Nucleus accumbens (tissue), 56 donors: ENCODE data around the gene HPN.
A peak's percentile ranks its signal among the peaks of the same experiment; 100 is the strongest.
"Not testable (repeated sequence)": the region's sequence is repeated elsewhere in the genome, so short reads cannot be mapped to it uniquely, and the experiment has no call there.

Source experiments
- DNase-seq, 56 donors: peaks; one replicate each; lab custom pipeline; 2025; lab: John Stamatoyannopoulos, UW

The HPN gene

DNA sequence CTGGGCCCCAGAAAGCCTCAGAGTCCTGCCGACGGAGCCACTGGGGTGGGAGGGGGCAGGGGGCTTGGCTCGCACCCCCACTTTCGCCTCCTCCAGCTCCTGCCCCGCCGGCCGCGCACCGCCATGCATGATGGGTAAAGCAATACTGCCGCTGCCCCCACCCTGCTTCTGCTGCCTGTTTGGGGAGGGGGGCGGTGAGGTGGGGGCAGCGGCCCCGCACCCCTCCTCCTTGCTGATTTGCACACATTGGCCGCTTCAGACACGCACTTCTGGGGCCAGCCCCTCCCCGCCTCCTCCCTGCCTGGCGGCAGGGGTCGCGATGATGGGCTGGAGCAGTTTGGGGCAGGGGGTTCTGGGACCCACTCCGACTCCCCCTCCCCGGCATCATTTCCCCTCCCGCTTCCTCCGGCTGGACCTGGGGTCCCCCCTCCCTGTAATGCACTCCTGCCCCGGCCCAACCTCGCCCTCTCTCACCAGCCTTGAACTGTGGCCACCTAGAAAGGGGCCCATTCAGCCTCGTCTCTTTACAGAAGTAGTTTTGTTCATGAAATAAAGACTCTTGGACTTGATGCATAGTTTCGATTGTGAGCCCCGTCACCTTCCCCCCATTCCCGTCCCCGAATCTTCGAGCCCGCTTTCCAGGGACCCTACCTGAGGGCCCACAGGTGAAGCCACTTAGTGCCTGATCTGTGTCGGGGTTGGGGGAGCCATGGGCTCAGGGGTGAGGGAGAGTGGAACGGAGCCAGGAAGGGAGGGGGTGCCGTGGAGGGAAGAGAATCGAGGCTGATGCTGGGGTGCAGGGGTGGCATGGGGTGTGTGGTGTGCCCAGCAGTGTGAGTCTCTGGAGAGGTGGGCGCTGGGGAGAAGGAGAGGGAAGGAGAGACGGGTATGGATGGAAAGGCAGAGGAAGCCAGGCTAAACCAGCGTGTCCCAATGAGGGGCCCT is 1.4 kb upstream of the HPN start:
- DNase-seq: no peak

DNA sequence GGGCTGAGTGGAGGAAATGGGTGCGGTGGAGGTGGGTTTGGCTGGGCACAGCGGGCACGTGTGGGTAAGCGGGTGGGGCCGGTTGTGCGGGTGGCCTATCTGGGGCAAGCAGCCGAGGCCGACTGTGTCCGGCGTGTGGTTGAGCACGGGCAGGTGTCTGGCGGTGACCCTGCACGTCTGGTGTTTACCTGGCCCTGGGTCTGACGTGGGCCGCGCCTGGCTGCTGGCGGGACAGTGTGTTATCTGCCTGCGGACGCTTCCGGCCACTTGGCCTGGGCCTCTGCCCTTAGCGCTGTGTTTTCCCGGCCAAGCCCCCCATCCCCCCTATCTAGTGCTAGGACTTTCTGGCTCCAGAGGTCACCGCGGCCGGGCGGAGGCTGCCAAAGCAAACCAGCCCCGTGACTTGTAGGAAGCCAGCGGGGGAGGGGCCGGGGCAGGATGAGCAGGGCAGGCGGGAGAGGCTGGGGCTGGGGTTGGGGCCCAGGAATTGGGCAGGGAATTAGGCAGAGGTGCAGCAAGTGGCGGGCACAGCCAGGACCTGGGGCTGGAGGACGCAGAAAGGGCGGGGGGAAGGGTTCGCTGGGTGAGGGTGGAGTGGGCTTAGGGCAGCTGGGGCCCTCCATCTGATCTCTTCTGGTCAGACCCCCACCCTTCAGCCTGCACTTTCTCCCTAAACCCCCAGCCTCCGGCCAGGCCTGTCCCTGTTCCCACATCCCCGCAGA is 534 bp upstream of the HPN start:
- peak in 43 of 56 donors; percentile 4 to 83 (median 44) for DNase-seq

DNA sequence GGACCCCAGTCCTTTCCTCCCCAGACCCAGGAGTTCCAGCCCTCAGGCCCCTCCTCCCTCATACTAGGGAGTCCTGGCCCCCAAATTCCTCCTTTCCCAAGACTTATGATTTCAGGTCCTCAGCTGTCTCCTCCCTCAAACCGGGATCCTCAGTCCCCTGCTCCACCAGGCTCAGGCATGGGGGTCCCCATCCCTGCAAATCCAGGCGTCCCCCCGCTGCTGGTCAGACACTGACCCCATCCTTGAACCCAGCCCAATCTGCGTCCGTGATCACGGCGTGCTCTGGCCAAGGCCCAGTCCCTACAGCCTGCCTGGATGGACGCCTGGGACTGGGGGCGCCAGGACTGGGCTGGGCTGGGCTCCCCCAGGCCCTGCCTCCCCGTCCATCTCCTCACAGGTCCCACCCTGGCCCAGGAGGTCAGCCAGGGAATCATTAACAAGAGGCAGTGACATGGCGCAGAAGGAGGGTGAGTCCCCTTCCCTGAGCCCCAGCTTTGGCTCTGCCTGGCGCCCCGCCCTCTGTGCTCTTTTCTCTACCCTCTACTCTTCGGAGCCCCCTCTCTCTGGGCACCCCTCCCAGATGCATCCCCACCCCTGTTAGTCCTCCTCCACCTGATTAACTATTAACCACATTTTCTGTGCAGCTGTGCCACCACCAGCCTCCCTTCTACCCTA is 672 bp downstream of the HPN start:
- DNase-seq: no peak

DNA sequence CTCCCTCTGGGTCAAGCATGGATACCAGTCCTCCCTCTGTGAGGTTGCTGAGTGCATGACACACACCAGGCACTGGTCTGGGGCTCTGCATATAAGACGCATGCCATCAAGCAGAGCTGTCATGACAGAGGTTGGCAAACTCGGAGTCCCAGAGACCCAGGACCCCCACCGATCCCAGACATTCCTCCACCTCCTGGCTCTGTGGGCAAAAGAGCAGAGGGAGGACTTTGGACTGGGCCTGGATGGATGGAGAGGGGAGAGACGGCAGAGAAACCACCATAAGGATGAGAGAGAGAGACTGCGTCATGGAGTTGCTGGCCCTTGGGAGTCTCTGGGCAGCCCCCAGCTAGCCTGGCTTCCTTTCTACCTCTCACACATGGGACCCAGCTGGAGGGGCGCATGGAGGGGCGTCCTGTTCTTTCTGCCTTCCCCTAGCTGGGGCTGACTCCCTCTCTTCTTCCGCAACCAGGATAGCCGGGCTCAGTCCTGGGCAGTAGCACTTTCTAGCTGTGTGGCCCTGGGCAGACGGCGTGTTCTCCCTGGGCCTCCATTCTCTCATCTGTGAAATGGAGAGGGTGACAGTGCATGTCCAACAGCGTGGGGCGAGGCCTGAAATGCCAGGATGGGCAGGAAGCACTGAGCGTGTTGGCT is 1.6 kb downstream of the HPN start:
- no peak for DNase-seq

DNA sequence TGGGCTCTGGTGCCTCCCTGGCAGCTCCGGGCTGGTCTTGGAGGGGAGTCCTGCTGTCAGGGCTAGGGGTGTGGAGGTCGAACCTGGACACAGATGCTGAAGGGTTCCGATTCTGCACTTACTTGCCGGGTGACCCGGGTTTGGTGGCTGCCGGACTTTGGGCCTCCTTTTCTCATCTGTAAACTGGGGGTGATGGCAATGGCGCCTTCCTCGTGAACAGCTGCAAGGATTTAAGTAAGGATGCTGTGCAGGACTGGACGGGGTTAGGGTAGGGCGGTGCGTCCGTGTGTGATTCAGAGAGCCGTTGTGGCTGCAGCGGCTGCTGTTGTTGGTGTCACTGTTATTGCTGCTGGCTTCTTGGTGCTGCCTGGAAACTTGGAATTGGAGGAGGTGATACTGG is 2.4 kb downstream of the HPN start:
- no peak for DNase-seq

DNA sequence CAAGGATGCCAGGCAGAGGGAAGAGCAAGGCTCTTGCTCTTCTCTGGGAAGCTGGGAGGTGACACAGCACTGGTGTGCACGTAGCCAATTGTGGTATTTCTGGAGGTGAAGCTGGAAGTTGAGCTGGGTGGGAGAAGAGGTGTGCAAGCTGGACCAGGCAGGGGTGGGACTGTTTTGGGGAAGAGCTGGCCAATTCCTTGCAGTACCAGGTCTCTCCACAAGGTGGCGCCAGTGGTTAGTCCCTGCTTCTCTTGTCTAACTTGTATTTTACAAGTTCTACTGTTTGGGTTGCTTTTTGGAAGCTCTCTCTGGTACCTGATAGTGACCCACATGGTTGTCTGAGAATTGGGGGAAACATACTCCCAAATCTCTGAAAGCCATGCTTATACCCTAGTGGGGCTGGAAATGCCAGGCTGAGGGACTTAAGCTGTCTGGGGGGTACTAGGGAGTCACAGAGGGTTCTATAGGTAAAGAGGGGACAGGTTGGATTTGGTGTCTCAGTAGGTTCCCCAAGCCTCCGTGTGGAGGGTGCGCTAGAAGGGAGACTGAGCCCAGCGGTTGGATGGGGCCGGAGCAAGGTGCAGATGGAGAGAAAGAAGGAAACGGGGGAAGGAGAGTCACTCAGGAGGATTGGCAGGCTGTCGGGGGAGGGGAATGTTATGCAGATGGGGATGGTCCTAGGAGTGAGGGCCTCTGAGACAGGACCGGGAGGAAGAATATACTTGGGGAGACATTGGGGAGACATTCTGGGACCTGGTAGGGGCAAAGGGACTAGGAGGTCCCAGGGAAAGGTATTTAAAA is 3.0 kb downstream of the HPN start:
- peak in 48 of 56 donors; percentile 8 to 82 (median 56) for DNase-seq

DNA sequence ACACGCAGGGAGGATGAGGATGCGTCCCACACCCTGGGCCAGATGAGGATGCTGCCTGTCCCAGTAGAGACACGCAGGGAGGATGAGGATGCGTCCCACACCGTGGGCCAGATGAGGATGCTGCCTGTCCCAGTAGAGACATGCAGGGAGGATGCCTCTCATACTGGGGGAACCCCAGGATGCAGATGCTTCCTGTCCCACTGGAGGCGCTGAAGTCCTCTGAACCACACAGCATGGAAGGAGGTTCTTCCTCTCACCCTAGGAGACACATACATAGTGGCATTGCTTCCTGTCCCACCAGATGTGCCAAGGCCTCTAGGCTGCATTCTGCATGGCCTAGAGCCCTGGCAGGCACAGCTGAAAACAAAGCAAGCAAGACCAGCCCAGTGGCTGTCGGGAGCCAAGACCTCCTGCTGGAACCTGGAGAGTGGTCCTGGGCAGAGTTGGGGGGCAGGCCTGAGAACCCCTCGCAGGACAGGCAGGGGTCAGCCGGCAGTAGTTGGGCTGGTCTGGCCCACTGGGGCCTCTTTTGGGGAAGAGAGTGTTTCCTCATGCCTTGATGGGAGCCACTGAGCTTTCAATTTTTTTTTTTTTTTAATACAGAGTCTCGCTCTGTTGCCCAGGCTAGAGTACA is 4.3 kb downstream of the HPN start:
- DNase-seq: peak in 27 of 56 donors; percentile 6 to 59 (median 30)

DNA sequence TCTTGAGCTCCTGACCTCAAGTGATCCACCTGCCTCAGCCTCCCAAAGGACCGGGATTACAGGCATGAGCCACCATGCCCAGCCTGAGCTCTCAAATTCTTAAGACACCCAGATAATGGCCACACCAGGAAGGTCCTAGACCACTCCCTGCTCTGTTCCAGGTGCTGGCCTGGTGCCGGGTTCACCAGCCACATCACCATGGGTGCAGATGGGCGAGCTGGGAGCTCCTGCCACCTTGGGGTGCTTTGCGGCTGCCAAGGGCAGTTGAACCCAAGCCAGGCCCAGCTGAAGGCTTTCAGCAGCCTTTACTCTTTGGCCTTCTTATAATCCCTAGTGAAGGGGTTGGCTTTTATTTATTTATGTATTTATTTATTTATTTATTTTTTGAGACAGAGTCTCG is 4.9 kb downstream of the HPN start:
- DNase-seq: no peak

DNA sequence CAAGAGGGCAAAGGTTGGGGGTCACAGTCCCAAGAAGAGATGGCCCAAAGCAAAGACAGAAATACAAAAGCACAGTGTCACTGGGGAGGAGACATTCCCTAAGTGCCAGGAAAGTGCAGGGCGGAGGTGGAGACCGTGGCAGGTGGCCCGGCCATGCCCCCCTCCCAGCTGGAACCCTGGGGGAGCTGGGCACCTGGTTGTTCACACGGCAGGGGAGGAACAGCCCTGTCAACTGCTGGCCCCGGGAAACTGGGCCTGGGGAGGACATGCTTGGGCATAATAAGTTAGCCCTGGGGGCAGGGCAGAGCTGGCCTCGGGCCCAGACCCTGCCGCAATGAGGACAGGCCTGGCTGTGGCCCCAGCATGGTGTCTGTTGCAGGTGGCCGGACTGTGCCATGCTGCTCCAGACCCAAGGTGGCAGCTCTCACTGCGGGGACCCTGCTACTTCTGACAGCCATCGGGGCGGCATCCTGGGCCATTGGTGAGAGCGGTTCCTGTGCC is 7.4 kb downstream of the HPN start:
- DNase-seq: peak in 52 of 56 donors; percentile 34 to 88 (median 68)

DNA sequence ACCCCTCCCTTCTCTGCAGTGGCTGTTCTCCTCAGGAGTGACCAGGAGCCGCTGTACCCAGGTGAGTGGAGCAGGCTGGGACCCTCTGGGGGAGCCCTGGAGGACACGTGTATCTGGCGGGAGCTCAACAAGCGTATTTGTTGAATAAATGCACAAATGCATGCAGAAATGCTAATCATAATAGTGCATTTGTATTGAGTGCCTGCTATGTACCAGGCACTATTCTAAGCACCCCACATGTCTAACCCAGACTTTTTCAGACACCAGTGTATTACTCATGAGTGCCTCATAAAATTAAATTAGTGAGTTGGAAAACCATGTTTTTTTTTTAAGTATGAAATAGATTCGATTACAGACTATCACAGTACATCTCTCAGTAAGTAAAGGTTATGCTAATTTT is 7.9 kb downstream of the HPN start:
- peak in 1 of 56 donors; percentile 51 for DNase-seq

DNA sequence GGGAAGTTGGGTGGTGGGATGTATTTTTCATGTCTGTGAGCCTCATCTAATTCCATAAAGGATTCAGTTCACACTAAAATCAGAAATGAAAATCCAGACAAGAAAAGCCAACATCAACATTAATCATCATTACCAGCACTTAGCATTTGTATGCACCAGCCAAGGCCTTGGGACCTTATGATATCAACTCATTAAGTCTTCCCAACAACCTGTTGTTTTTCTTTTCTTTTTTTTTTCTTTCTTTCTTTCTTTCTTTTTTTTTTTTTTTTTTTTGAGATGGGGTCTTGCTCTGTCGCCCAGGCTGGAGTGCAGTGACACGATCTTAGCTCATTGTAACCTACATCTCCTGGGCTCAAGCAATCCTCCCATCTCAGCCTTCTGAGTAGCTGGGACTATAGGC is 9.1 kb downstream of the HPN start:
- not testable (repeated sequence) for DNase-seq

DNA sequence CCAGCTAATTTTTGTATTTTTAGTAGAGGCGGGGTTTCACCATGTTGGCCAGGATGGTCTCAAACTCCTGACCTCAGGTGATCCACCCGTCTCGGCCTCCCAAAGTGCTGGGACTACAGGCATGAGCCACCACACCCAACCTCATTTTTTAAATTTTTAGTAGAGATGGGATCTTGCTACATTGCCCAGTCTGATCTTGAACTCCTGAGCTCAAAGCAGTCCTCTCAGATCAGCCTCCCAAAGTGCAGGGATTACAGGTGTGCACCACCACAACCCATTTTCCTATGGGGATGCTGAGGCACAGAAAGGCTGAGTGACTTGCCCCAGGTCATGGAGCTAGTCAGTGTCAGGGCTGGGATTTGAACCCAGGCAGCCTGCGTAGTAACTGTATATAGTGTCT is 9.7 kb downstream of the HPN start:
- not testable (repeated sequence) for DNase-seq

DNA sequence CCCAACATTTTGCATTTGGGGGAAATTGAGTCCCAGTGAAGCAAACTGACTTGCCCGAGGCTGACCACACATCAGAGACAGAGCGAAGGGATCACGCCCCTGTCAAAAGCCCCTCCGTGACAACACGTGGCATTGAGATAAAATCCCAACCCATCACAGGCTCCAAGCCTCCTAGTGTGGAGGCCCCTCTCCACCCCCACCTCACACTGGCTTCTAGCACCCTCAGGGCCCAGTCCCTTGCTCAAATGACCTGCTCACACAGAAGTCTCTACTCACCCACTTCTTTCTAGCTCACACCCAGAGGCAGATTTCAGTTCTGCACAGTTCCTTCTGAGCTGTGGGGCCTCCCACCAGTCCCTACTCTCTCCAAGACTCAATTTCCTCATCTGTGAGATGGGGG is 10.3 kb downstream of the HPN start:
- DNase-seq: no peak

DNA sequence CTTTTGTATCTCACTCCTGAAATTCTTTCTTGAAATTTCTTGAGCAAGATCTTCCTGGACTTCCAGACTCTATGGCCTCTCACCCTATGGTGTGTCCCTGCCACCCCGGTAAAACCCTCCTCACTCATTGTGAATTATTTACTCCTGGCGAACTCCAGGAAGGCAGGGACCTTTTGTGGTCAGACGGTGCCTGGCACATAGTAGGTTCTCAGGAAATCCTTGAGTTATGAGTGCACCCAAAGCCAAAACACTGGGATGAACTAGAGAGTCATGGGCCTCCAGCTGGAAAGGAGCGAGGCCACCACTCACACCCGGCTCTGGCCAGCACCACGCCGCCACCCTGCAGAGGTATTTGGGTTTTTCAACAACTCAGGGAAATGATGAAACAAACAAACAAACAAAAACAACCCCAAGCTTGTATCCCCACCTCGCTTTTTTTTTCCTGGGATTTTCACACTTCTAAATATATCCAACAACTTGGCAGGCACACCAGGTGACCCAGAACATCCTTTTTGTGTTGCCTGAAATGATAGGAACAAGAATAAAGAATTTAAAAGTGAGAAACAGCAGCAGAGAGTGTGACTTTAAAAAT is 11.2 kb downstream of the HPN start:
- DNase-seq: no peak

DNA sequence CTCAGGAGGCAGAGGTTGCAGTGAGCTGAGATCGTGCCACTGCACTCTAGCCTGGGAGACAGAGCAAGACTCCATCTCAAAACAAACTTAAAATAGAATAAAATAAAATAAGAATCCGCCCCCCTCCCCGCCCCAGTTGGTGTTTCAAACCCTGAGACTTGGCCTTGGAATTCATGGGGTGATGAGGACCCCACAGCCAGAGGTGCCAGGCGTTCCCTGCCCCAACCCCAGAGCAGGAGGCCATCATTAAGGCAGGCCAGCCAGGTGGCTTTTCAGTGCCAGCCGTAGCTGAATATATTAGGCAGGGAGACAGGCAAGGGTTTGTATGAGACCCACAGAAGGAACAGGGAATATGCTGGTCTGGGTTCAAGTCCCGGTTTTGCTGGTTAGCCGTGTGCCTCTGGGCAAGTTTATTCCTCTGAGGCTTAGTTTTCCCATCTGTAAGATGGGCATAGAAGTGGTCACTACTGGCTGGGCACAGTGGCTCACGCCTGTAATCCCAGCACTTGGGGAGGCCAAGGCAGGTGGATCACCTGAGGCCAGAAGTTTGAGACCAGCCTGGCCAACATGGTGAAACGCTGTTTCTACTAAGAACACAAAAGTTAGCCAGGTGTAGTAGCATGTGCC is 12.3 kb downstream of the HPN start:
- no peak for DNase-seq

DNA sequence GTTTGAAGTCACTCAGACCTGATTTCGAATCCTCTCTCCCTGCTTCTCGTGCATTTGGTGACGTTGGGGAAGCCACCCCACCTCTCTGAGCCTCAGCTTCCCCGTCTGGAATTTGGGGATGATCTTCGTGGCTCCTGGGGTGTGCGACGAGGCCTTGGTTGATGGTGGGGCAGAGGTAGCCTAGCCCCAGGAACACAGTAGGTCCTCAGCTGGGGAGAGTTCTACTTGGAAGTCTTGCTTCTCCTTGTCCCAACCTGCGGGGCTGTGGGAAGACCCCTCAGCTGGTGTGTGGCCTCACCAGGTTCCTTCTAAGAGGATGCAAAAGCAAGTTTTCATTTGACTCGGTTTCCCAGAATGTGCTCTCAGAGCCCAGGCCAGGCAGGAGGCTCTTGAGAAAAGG is 13.1 kb downstream of the HPN start:
- DNase-seq: no peak

DNA sequence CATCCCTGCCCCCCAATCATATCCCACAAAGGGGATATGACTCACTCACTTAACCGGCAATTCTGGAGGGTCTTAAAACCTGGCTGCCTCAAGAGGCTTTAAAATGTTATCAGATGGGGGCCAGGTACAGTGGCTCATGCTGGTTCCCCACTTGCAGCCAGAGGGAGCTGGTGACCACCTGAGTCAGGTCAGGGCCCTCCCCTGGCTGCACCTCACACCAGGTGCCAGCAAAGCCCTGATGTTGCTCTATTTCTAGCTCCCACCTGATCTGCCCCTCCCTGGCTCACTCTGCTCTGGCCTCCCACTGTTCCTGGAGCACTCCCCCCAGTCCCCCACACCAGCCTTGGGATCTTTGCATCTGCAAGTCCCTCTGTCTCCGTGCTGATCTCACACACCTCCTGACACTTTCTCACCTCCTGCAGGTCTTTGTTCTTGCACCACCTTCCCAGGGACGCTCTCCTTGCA is 14.2 kb downstream of the HPN start:
- no peak for DNase-seq

DNA sequence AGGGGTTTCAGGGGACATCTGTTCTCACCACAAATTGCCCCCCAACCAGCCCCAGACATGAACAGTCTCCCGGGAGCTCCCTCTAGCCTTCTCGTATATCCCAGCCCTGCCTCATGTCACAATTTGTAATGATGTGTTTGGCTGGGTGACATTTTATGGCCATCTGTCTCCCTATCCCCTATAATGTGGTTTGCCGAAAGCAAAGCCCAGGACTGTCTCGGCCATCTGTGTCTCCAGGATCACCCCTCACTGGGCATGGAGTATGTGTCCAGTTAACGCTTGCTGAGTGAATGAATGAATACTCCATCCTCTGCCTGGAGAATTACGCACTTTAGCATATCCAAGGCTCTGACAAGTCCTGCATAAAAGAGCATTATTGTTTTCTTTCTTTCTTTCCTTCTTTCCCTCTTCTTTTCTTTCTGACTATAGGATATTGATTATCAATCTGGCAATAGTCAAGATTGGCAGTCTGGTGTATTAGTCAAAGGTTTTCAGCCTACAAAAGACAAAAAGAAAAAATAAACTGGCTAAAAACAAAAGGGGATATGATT is 15.1 kb downstream of the HPN start:
- no peak for DNase-seq
